HG03196 (cell line): ENCODE results near the gene CCDC30.
"Not testable (repeated sequence)": the region's sequence is repeated elsewhere in the genome, so short reads cannot be mapped to it uniquely, and the experiment has no call there.

Source experiments
- ATAC-seq: cut with Tn5 transposase; IDR thresholded peaks from one replicate; pipeline ENCODE4 v1.9.1; 2021; ENCODE audit not compliant: unreplicated experiment

Gene CCDC30

GRCh38 chr1:42523171-42523570, 60.1 kb downstream of the CCDC30 start:
- ATAC-seq, result no peak

DNA sequence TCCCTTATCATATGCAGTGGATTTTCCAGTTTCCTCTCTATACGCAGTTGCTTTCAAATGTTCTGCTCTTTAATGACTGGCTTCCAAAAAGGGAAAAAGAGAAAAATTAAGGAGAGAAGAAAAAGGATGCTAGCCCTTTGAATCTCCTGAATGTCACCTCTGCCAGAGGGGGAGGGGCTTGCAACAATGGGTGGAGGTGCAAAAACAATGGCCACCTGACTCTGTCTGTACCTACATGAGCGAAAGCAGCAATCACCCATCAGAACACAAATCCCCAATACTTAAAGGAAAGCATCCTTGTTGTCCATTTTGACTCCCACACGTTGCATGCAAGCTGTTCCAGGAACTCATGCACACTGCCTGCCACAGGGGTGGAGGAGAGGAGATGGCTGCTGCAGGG, 61.2 kb downstream of the CCDC30 start:
- no peak for ATAC-seq

GRCh38 chr1:42529724-42530181, 66.7 kb downstream of the CCDC30 start:
- ATAC-seq, result no peak

- ATAC-seq, result no peak
Measured at GRCh38 chr1:42531043-42531442, 68.0 kb downstream of the CCDC30 start.

DNA sequence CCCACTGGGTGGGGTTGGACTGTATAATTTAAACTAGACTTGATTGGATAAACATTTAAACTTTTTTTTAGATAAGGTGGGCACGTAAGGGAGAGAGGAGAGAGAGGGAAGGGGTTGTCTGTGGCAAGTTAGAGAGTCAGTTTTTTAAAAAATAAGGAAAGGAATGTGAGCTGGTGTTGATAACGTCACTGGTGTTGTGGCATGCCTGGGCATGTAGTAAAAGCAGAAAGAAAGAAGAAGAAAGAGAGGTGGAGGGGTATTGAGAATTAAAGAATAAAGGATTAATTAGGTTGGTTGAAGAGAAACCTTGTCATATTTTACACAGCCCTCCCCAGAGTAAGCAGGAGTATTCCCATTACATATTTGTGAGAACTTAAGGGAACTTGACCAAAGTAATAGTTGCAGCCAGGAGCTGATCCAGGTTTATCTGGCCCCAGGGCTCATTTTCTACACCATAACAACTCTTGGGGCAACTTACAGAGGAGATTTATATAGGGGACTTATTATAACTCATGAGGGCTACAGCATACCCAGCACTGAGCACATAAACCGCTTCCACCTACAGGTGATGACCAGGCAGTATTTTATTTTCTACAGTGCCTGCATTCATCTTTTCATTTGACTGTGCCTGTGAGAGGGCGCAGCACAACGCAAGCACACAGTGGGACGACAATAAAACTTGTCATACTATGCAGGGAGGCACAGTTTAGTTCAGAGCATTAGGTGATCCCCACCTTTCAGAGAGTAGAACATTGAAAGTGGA, 70.2 kb downstream of the CCDC30 start:
- ATAC-seq, result no peak

DNA sequence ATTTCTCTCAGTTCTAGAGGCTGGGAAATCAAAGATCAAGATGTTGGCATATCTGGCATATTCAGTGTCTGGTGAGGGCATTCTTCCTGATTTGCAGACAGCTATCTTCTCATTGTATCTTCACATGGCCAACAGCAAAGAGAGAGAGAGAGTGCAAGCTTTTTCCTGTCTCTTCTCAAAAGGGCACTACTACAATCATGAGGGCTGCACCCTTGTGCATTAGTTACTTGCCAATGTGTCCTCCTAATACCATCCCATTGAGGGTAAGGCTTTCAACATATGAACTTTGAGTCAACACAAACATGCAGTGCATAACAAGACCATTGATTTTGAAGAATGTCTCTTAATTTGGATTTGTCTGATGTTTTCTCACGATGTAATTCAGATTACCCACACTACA, 78.0 kb downstream of the CCDC30 start:
- no peak for ATAC-seq

DNA sequence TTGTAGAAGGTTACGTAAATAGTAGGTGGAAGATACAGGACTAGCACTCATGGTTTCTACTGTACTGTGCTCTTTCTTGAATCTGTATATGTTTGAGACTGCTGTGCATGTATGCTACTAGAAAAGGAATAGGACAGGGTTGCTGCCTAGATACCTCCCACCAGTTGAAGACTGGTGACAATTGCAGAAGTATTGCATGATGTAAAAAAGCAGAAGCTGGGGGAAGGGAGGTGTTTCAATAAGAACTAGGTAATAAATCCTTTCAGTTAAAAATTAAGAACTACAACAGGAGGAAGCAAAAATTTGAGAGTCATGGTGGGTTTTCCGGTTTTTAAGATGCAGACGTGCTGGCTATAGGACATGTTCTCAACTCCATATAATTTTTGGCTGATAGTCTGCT, 88.1 kb downstream of the CCDC30 start:
- no peak for ATAC-seq

DNA sequence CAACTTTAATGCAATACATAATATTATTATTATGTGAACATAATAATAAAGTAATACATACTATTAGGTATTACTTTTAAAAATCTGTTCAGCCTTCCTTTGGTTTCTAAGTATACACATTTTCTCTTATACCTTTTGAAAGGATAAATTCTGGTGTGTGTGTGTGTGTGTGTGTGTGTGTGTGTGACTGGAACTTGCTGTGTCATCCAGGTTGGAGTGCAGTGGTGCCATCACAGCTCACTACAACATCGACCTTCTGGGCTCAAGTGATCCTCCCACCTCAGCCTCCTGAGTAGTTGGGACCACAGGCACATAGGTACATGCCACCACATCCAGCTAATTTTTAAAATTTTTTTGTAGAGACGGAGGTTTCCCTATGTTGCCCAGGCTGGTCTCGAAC, 88.5 kb downstream of the CCDC30 start:
- no peak for ATAC-seq

- ATAC-seq, result no peak
Measured at GRCh38 chr1:42552636-42553035, 89.5 kb downstream of the CCDC30 start.

- ATAC-seq, result no peak
Measured at GRCh38 chr1:42557230-42557851, 94.3 kb downstream of the CCDC30 start.

DNA sequence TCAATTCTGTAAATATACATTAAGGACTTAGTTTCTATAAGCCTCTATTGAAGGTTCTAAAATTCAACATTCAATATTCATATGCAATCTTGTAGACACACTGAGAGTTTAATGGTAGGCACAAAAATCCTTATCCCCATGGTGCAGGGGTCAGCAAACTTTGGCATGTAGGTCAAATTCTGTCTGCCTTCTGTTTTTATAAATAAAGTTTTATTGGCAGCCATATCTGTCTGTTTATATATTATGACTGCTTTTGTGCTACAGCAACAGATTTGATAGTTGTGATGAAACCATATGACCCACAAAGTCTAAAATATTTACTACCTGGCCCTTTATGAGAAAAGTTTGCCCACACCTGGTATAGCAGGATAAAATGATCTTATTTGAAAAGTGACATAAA, 104.0 kb downstream of the CCDC30 start:
- ATAC-seq, result no peak

GRCh38 chr1:42576935-42577334, 113.8 kb downstream of the CCDC30 start:
- ATAC-seq, result no peak

DNA sequence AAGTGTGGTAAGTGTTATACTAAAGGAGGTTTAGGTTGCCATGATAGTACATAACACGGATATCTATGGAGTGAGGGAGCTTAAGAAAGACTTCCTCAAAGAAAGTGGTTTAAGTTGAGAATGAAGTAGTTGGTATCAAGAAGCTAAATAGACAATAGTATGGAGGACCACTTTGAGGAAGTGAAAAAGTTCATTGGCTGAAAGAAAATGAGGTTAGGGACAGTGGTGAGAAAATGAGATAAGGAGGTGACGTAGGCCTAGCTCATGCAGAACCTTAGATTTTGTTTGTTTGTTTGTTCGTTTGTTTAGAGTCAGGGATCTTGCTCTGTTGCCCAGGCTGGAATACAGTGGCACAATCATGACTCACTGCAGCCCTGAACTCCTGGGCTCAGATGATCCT, 122.9 kb downstream of the CCDC30 start:
- no peak for ATAC-seq

- no peak for ATAC-seq
Measured at GRCh38 chr1:42587753-42588152, 124.7 kb downstream of the CCDC30 start.

DNA sequence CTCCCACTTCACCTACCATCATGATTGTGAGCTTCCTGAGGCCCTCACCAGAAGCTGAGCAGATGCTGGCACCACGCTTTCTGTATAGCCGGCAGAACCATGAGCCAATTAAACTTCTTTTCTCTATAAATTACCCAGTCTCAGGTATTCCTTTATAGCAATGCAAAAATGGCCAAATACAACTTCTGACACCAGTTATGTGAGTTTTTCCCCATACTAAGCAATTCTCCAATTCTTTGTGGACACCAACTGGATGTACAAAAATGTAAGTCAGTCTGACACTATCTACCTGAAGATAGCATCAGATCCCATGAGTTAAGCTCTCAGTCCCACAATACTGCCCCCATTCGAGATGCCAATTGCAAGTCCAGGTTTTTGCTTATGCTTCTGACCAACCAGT, 129.7 kb downstream of the CCDC30 start:
- ATAC-seq, result no peak

DNA sequence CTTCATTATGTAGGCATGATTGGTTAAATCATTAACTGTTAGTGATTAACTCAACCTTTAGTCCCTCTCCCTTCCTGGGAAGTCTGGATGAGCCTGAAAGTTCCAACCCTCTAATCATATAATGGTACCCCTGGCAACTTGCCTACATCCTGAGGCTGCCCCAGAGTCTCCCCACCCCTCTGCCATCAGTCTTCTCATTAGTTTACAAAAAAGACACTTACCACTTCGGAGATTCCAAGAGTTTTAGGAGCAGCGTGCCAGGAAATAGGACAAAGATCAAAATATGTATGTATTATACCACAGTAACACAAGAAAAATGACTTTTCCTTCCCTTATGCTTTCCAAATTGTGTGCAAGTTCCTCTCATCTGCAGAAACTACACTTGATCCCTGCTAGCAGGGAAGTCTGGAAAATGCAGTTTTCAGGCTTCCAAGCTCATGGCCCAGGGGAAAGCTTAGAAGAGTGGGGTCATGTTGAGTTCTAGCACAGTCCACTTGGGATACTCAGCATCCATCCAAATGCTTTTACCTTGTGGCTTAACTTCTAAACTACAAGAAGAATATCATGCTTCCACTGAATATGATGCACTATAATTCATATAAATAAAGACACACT, 130.5 kb downstream of the CCDC30 start:
- ATAC-seq, result no peak

DNA sequence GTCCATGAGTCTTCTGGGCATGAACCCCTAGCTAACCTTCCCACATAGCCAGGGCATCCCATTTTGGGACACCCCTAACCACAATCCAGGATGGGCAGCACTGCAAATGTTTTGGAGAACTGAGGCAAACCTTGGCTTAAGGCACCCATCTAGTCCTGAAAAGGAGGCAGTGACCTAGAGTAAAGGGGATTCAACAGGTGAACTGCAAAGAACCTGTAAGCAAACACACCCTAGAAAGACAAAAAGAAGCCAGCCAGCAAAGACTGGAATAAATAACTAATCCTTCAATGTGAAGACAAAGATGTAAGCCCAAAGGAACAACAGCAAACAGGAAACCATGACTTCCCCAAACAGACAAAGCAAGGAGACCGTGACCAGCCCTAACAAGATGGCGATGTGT, 138.4 kb downstream of the CCDC30 start:
- ATAC-seq, result no peak

GRCh38 chr1:42613803-42614131, 150.7 kb downstream of the CCDC30 start:
- no peak for ATAC-seq

DNA sequence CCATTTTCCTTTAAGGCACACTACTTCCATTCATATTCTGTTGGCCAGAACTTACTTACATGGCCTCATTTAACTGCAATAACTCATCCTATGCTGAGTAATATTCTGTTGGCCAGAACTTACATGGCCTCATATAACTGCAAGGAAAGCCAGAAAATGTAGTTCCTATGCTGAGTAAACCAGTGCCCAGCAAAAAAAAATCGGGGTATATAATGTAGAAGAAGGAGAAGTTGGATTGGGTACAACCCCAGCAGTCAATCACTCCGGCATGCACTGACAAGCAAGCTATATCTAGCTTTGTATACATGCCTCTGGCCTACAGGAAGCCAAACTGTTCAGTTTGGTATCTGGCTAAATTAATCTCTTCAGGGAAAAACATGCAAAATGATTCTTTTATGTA, 155.8 kb downstream of the CCDC30 start:
- ATAC-seq, result no peak

DNA sequence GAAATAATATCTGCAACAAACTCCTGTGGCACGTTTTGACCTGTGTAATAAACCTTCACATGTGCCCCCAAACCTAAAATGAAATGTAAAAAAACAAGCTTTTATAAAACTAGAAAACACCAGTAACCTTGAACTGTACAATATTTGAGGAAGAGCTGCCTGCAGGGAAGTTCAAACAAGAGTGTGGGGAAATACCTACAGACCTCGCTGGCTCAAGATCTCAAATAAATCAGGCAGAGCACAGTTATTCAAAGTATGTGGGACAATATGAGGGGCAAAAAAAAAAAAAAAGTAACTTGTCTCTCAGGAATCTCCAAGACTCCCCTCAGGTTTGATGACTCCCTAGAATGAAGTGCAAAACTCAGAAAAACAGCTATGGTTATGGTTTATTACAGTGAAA, 157.2 kb downstream of the CCDC30 start:
- no peak for ATAC-seq

DNA sequence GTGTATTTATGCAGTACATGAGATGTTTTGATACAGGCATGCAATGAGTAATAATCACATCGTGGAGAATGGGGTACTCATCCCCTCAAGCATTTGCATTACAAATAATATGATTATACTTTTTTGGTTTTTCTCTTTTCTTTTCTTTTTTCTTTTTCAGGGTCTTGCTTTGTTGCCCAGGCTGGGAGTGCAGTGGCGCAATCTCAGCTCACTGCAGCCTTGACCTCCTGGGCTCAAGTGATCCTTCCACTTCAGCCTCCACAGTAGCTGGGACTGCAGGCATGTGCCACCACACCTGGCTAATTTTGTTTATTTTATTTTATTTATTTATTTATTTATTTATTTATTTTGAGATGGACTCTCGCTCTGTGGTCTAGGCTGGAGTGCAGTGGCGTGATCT, 158.1 kb downstream of the CCDC30 start:
- ATAC-seq, result not testable (repeated sequence)

GRCh38 chr1:42627205-42627604, 164.1 kb downstream of the CCDC30 start:
- not testable (repeated sequence) for ATAC-seq
